GM23338 (cell line): ENCODE results near the gene ALCAM. TPM values are rescaled to one million over a fixed set of nuclear protein-coding genes. Genes with fewer than 3 reads are reported as not detected.

Experiments used
- ATAC-seq: fragments of 200-7000 bp; cut with Tn5 transposase; 3 replicates; pipeline ENCODE4 v1.9.1; 2020
- DNase-seq: peaks from one replicate; pipeline ENCODE4 v3.0.0-alpha.2; 2015; ENCODE audit warnings: low spot score
- H2AFZ ChIP-seq: fragments of 200-600 bp; sonication (generic); 2 replicates; pipeline ENCODE4 v1.8.0; 2016; ENCODE audit warnings: antibody characterized with exemption, mild to moderate bottlenecking, moderate library complexity
- H3F3A ChIP-seq: fragments of 200-600 bp; sonication (generic); replicated peaks from 2 replicates; pipeline ENCODE4 v1.8.0; 2017; ENCODE audit warnings: antibody characterized with exemption, mixed run types, low read depth
- H3K27ac ChIP-seq: fragments of 200-600 bp; sonication (generic); 2 replicates; pipeline ENCODE4 v1.6.1; 2016; ENCODE audit warnings: low read depth
- H3K27me3 ChIP-seq: fragments of 200-600 bp; sonication (generic); 2 replicates; pipeline ENCODE4 v1.8.0; 2016; ENCODE audit warnings: mild to moderate bottlenecking, mixed run types, moderate library complexity; ENCODE audit not compliant: insufficient read depth
- H3K36me3 ChIP-seq: fragments of 200-600 bp; sonication (generic); 2 replicates; pipeline ENCODE4 v1.8.0; 2016; ENCODE audit warnings: mild to moderate bottlenecking; ENCODE audit not compliant: insufficient read depth
- H3K4me1 ChIP-seq: fragments of 200-600 bp; sonication (generic); 2 replicates; pipeline ENCODE4 v1.8.0; 2016; ENCODE audit warnings: mild to moderate bottlenecking, moderate library complexity; ENCODE audit not compliant: insufficient read depth
- H3K4me2 ChIP-seq: fragments of 200-600 bp; sonication (generic); 2 replicates; pipeline ENCODE4 v1.7.1; 2017; ENCODE audit warnings: mixed run types
- H3K4me3 ChIP-seq: fragments of 200-600 bp; sonication (generic); 2 replicates; pipeline ENCODE4 v1.6.1; 2016; ENCODE audit warnings: mixed run types
- H3K79me2 ChIP-seq: fragments of 200-600 bp; sonication (generic); replicated peaks from 2 replicates; pipeline ENCODE4 v1.8.0; 2017; ENCODE audit warnings: mild to moderate bottlenecking; ENCODE audit not compliant: insufficient read depth
- H3K9me2 ChIP-seq: fragments of 200-600 bp; sonication (generic); 2 replicates; pipeline ENCODE4 v1.8.0; 2017; ENCODE audit not compliant: insufficient read depth
- H4K20me1 ChIP-seq: fragments of 200-600 bp; sonication (generic); replicated peaks from 2 replicates; pipeline ENCODE4 v1.8.0; 2017; ENCODE audit warnings: mild to moderate bottlenecking; ENCODE audit not compliant: insufficient read depth
- H3K27ac Mint-ChIP-seq: 2 replicates; pipeline ENCODE4 v1.8.0; 2020; ENCODE audit warnings: inconsistent platforms, mild to moderate bottlenecking, moderate library complexity, mixed read lengths
- H3K27me3 Mint-ChIP-seq: 3 replicates; pipeline ENCODE4 v1.8.0; 2022; ENCODE audit warnings: low read depth, mild to moderate bottlenecking, moderate library complexity, mixed read lengths, inconsistent platforms; ENCODE audit not compliant: insufficient read depth, poor library complexity
- H3K36me3 Mint-ChIP-seq: 3 replicates; pipeline ENCODE4 v1.8.0; 2021; ENCODE audit warnings: low read depth, mild to moderate bottlenecking, inconsistent platforms, moderate library complexity, mixed read lengths
- H3K4me1 Mint-ChIP-seq: 3 replicates; pipeline ENCODE4 v1.8.0; 2020; ENCODE audit warnings: mild to moderate bottlenecking, inconsistent platforms, mixed read lengths
- H3K4me3 Mint-ChIP-seq: 3 replicates; pipeline ENCODE4 v1.8.0; 2021; ENCODE audit warnings: moderate library complexity, mild to moderate bottlenecking, inconsistent platforms, mixed read lengths
- H3K9me3 Mint-ChIP-seq: 3 replicates; pipeline ENCODE4 v1.8.0; 2020; ENCODE audit warnings: moderate library complexity, mild to moderate bottlenecking, inconsistent platforms, mixed read lengths
- CREB1 ChIP-seq: fragments of 250-450 bp; sonication (Bioruptor Pico); IDR thresholded peaks from 2 replicates; pipeline ENCODE4 v1.5.0; 2020; ENCODE audit warnings: low read depth, mild to moderate bottlenecking, moderate library complexity
- EZH2 ChIP-seq: fragments of 200-600 bp; sonication (generic); IDR thresholded peaks from one replicate; pipeline ENCODE4 v1.8.0; 2017; ENCODE audit warnings: antibody characterized with exemption, mild to moderate bottlenecking, low read depth; ENCODE audit not compliant: unreplicated experiment
- EZH2phosphoT487 ChIP-seq: fragments of 200-600 bp; sonication (generic); IDR thresholded peaks from one replicate; pipeline ENCODE4 v1.8.1; 2018; ENCODE audit warnings: antibody characterized with exemption; ENCODE audit not compliant: unreplicated experiment
- JUNB ChIP-seq: IDR thresholded peaks from one replicate; pipeline ENCODE4 v1.6.1; 2016; ENCODE audit warnings: antibody characterized with exemption; ENCODE audit not compliant: unreplicated experiment
- POLR2AphosphoS5 ChIP-seq: IDR thresholded peaks from 2 replicates; pipeline ENCODE4 v1.6.1; 2016; ENCODE audit warnings: antibody characterized with exemption, low read depth
- STAT1 ChIP-seq: IDR thresholded peaks from one replicate; pipeline ENCODE4 v1.6.1; 2016; ENCODE audit warnings: antibody characterized with exemption; ENCODE audit not compliant: unreplicated experiment
- ZNF114 ChIP-seq: fragments of 250-450 bp; sonication (Bioruptor Pico); IDR thresholded peaks from 2 replicates; pipeline ENCODE4 v1.5.0; 2020; ENCODE audit warnings: mild to moderate bottlenecking, moderate library complexity
- ZNF331 ChIP-seq: fragments of 250-450 bp; sonication (Bioruptor Pico); IDR thresholded peaks from 2 replicates; pipeline ENCODE4 v1.5.0; 2020; ENCODE audit warnings: low read depth, mild to moderate bottlenecking, moderate library complexity
- polyA plus RNA-seq: library from polyadenylated mRNA; unstranded; fragments of >200 nt; fragmentation: Nextera tagmentation; extraction: Ambion mirVana; gene quantifications from 2 replicates; pipeline ENCODE4 v1.2.1, GENCODE V29; 2016
- total RNA-seq: library from RNA; depleted of rRNA; stranded (reverse); fragments of >200 nt; shearing (Covaris generic); gene quantifications from 2 replicates; pipeline ENCODE4 v1.2.3, GENCODE V29; 2014
- TF ChIP-seq, protein P1 (sequence below): fragments of 250-450 bp; sonication (Bioruptor Pico); IDR thresholded peaks from 2 replicates; pipeline ENCODE4 v1.5.0; 2020; ENCODE audit warnings: mild to moderate bottlenecking, moderate library complexity
- TF ChIP-seq, protein P2 (sequence below), 2 experiments: fragments of 200-600 bp in 1 of 2; sonication (generic) in 1 of 2; conservative IDR thresholded peaks; 2 replicates each; pipeline versions ENCODE4 v1.5.1 to v1.6.1; 2016 to 2017; ENCODE audit warnings: antibody characterized with exemption in 2 of 2, low read depth in 2 of 2, mild to moderate bottlenecking in 2 of 2, moderate library complexity in 1 of 2

ALCAM gene
- total and polyA plus RNA-seq, 2 experiments from 2014 or later = 11.3 to 36.0 TPM

DNA sequence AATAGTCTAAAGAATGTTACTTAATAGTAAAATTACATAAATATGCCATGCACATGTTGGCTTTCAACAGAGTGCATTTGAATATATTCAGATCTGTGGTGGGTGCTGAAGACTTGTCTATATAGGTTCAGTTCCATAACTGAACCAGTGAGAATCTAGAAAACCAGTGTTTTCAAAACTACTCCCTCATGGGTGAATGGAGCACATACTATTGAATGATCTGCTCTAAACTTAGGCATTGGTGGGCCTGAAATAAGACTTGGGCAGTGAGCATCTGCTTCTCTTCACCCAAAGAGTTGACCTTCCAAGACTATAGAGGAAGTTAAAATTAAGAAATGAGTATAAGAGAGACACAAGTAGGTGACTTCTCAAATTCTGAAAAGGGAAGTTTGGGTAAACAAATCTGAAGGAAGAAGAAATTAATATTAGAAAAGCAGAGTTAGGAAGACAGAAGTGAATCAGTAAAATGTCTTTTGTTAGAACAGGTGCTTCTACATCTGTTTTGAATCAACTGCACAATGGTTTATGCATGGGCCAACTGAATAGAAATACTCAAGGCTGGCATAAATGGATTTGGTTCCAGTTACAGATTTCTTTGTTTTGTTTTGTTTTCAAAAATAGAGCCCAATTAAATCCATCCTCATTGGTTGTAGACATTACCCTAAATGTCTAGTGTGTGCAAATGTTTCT is 19.3 kb downstream of the ALCAM start:
- Mint-ChIP-seq H3K4me1 (no peaks in the 10 kb centered on the region), H3K9me3 (peaks cover 16% of the 10 kb centered on the region), H3K36me3 (peaks cover 18% of the 10 kb centered on the region; the same call in 2 of the 3 replicates), H3K4me3 (no peak overlapping the region), H3K27ac (no peak overlapping the region), H3K27me3 (no peaks in the 10 kb centered on the region)
- H3K36me3 ChIP-seq = no peaks in the 10 kb centered on the region
- ATAC-seq (no peak), DNase-seq (no peak)
- no peaks in the 10 kb centered on the region for H3F3A ChIP-seq
- no peaks in the 10 kb centered on the region for H4K20me1 ChIP-seq
- H3K4me2 ChIP-seq = no peak overlapping the region
- H3K4me1 ChIP-seq = no peaks in the 10 kb centered on the region
- no peaks in the 10 kb centered on the region for H3K9me2 ChIP-seq
- H3K27me3 ChIP-seq = no peaks in the 10 kb centered on the region
- no peak overlapping the region for H3K27ac ChIP-seq
- H2AFZ ChIP-seq = no peak overlapping the region
- H3K79me2 ChIP-seq = peaks cover 26% of the 10 kb centered on the region
- TF ChIP-seq JUNB (no peak), POLR2AphosphoS5 (no peak), ZNF331 (no peak), EZH2 (no peak)
- TF ChIP-seq, protein P1, sequence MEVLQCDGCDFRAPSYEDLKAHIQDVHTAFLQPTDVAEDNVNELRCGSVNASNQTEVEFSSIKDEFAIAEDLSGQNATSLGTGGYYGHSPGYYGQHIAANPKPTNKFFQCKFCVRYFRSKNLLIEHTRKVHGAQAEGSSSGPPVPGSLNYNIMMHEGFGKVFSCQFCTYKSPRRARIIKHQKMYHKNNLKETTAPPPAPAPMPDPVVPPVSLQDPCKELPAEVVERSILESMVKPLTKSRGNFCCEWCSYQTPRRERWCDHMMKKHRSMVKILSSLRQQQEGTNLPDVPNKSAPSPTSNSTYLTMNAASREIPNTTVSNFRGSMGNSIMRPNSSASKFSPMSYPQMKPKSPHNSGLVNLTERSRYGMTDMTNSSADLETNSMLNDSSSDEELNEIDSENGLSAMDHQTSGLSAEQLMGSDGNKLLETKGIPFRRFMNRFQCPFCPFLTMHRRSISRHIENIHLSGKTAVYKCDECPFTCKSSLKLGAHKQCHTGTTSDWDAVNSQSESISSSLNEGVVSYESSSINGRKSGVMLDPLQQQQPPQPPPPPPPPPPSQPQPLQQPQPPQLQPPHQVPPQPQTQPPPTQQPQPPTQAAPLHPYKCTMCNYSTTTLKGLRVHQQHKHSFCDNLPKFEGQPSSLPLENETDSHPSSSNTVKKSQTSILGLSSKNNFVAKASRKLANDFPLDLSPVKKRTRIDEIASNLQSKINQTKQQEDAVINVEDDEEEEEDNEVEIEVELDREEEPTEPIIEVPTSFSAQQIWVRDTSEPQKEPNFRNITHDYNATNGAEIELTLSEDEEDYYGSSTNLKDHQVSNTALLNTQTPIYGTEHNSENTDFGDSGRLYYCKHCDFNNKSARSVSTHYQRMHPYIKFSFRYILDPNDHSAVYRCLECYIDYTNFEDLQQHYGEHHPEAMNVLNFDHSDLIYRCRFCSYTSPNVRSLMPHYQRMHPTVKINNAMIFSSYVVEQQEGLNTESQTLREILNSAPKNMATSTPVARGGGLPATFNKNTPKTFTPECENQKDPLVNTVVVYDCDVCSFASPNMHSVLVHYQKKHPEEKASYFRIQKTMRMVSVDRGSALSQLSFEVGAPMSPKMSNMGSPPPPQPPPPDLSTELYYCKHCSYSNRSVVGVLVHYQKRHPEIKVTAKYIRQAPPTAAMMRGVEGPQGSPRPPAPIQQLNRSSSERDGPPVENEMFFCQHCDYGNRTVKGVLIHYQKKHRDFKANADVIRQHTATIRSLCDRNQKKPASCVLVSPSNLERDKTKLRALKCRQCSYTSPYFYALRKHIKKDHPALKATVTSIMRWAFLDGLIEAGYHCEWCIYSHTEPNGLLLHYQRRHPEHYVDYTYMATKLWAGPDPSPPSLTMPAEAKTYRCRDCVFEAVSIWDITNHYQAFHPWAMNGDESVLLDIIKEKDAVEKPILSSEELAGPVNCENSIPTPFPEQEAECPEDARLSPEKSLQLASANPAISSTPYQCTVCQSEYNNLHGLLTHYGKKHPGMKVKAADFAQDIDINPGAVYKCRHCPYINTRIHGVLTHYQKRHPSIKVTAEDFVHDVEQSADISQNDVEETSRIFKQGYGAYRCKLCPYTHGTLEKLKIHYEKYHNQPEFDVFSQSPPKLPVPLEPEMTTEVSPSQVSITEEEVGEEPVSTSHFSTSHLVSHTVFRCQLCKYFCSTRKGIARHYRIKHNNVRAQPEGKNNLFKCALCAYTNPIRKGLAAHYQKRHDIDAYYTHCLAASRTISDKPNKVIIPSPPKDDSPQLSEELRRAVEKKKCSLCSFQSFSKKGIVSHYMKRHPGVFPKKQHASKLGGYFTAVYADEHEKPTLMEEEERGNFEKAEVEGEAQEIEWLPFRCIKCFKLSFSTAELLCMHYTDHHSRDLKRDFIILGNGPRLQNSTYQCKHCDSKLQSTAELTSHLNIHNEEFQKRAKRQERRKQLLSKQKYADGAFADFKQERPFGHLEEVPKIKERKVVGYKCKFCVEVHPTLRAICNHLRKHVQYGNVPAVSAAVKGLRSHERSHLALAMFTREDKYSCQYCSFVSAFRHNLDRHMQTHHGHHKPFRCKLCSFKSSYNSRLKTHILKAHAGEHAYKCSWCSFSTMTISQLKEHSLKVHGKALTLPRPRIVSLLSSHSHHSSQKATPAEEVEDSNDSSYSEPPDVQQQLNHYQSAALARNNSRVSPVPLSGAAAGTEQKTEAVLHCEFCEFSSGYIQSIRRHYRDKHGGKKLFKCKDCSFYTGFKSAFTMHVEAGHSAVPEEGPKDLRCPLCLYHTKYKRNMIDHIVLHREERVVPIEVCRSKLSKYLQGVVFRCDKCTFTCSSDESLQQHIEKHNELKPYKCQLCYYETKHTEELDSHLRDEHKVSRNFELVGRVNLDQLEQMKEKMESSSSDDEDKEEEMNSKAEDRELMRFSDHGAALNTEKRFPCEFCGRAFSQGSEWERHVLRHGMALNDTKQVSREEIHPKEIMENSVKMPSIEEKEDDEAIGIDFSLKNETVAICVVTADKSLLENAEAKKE = no peak
- H3K4me3 ChIP-seq = no peak overlapping the region

DNA sequence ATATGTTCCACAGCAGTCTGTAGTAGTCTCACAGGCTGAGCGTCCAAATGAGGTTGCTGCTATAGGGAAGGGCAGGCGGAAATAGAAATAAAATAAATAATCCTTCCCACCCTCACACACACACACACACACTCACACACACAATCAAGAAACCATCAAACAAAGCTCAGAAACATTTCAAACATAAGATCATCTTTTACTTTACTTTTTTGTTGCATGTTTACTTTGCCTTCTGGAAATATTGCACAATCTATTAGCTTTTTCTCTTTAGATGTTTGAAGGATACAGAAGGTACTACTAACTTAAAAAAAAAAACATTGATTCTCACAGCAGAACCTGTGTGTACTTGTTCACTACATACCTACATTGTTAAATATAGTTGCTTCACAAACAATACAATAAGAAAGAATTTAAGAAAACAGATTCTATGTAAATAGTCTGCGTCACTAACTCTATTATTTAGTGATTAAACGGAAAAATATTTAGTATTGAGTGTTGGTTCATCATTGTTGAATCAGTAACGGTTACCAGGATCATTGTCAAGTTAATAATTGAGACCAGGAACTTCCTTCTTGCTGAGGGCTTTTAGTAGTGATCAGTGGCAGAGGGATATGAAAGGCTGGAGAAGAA is 20.5 kb downstream of the ALCAM start:
- no peaks in the 10 kb centered on the region for H3K36me3 ChIP-seq
- TF ChIP-seq ZNF114 (CRISPR knock-in tag) (no peak), STAT1 (no peak), CREB1 (CRISPR knock-in tag) (no peak), EZH2phosphoT487 (no peak), EZH2 (no peak)
- TF ChIP-seq, protein P2, sequence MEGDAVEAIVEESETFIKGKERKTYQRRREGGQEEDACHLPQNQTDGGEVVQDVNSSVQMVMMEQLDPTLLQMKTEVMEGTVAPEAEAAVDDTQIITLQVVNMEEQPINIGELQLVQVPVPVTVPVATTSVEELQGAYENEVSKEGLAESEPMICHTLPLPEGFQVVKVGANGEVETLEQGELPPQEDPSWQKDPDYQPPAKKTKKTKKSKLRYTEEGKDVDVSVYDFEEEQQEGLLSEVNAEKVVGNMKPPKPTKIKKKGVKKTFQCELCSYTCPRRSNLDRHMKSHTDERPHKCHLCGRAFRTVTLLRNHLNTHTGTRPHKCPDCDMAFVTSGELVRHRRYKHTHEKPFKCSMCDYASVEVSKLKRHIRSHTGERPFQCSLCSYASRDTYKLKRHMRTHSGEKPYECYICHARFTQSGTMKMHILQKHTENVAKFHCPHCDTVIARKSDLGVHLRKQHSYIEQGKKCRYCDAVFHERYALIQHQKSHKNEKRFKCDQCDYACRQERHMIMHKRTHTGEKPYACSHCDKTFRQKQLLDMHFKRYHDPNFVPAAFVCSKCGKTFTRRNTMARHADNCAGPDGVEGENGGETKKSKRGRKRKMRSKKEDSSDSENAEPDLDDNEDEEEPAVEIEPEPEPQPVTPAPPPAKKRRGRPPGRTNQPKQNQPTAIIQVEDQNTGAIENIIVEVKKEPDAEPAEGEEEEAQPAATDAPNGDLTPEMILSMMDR (conservative IDR thresholded peaks at IDR 0.05; ENCODE audit: low read depth in 2 of 2) = no peak

More for the DNA sequence above, 20.5 kb downstream of the ALCAM start:
- H3K9me3 Mint-ChIP-seq = peaks cover 28% of the 10 kb centered on the region
- Histone ChIP-seq H3K9me2 (no peaks in the 10 kb centered on the region), H3K4me1 (no peaks in the 10 kb centered on the region), H2AFZ (no peak overlapping the region), H3K27me3 (no peaks in the 10 kb centered on the region), H3K27ac (no peak overlapping the region), H4K20me1 (no peaks in the 10 kb centered on the region), H3K79me2 (peaks cover 36% of the 10 kb centered on the region), H3K4me3 (no peak overlapping the region), H3F3A (no peaks in the 10 kb centered on the region), H3K4me2 (no peak overlapping the region)
- no peak for ATAC-seq
- no peak overlapping the region for H3K27ac Mint-ChIP-seq
- no peaks in the 10 kb centered on the region for H3K4me1 Mint-ChIP-seq
- no peak for DNase-seq
- peaks cover 31% of the 10 kb centered on the region; the same call in 2 of the 3 replicates for H3K36me3 Mint-ChIP-seq
- H3K27me3 Mint-ChIP-seq = no peaks in the 10 kb centered on the region
- H3K4me3 Mint-ChIP-seq = no peak overlapping the region
